ENCODE measurements around the gene PHOSPHO1. TPM values are rescaled to one million over a fixed set of nuclear protein-coding genes. Genes with fewer than 3 reads are reported as not detected.

PHOSPHO1 gene
- total RNA-seq, 2 experiments from 2014 or later = not detected

- Histone ChIP-seq H3K9me2 (ENCODE audit: insufficient read depth, low read length) (no peaks in the 10 kb centered on the region), H3K79me2 (ENCODE audit: insufficient read depth, low read depth, low read length) (no peaks in the 10 kb centered on the region), H3K36me3 (ENCODE audit: insufficient read depth, low read length) (no peaks in the 10 kb centered on the region), H2AFZ (ENCODE audit: low read length) (no peak overlapping the region), H3K4me1 (ENCODE audit: insufficient read depth, low read length, poor library complexity, severe bottlenecking) (no peaks in the 10 kb centered on the region), H3K4me2 (ENCODE audit: low read length) (no peak overlapping the region), H3K27ac (ENCODE audit: low read depth, low read length, poor library complexity, severe bottlenecking) (no peak overlapping the region), H3K4me3 (ENCODE audit: low read depth, low read length, poor library complexity, severe bottlenecking) (no peak overlapping the region), H4K20me1 (ENCODE audit: insufficient read depth, low read length) (no peaks in the 10 kb centered on the region), H3K9me3 (ENCODE audit: low read length) (no peaks in the 10 kb centered on the region)
- no peak for DNase-seq (ENCODE audit: low spot score)
- BruUV-seq (replicated peaks) = no TSS peak
- POLR2A ChIA-PET = no interaction called here
- no peak for TF ChIP-seq EZH2phosphoT487 (IDR thresholded peaks at IDR 0.05; ENCODE audit: borderline replicate concordance, low read depth, low read length)
- no peak for TF ChIP-seq CTCF (conservative IDR thresholded peaks at IDR 0.05; ENCODE audit: low read length)
- intact Hi-C loops (cut with micrococcal nuclease; ENCODE audit: unreplicated experiment) = no loop called here
- CTCF ChIA-PET (ENCODE audit: unreplicated experiment) = no interaction called here
Observed at GRCh38 chr17:49252148-49252695, 21.6 kb upstream of the PHOSPHO1 start.

- Histone ChIP-seq H3K27ac (ENCODE audit: low read depth, low read length, poor library complexity, severe bottlenecking) (no peak overlapping the region), H3K4me3 (ENCODE audit: low read depth, low read length, poor library complexity, severe bottlenecking) (no peak overlapping the region), H3K9me2 (ENCODE audit: insufficient read depth, low read length) (no peaks in the 10 kb centered on the region), H3K79me2 (ENCODE audit: insufficient read depth, low read depth, low read length) (no peaks in the 10 kb centered on the region), H3K4me1 (ENCODE audit: insufficient read depth, low read length, poor library complexity, severe bottlenecking) (no peaks in the 10 kb centered on the region), H3K4me2 (ENCODE audit: low read length) (no peak overlapping the region), H4K20me1 (ENCODE audit: insufficient read depth, low read length) (no peaks in the 10 kb centered on the region), H3K36me3 (ENCODE audit: insufficient read depth, low read length) (no peaks in the 10 kb centered on the region), H2AFZ (ENCODE audit: low read length) (no peak overlapping the region), H3K9me3 (ENCODE audit: low read length) (no peaks in the 10 kb centered on the region)
- intact Hi-C loops (cut with micrococcal nuclease; ENCODE audit: unreplicated experiment) = no loop called here
- ChIA-PET CTCF (ENCODE audit: unreplicated experiment) (no interaction called here), POLR2A (no interaction called here)
- TF ChIP-seq CTCF (conservative IDR thresholded peaks at IDR 0.05; ENCODE audit: low read length) = no peak
- no peak for TF ChIP-seq EZH2phosphoT487 (IDR thresholded peaks at IDR 0.05; ENCODE audit: borderline replicate concordance, low read depth, low read length)
- DNase-seq (ENCODE audit: low spot score) = no peak
- no TSS peak for BruUV-seq (replicated peaks)
Observed at GRCh38 chr17:49249890-49250522, 19.4 kb upstream of the PHOSPHO1 start.

- TF ChIP-seq CTCF (conservative IDR thresholded peaks at IDR 0.05; ENCODE audit: low read length) = no peak
- TF ChIP-seq EZH2phosphoT487 (IDR thresholded peaks at IDR 0.05; ENCODE audit: borderline replicate concordance, low read depth, low read length) = no peak
- Histone ChIP-seq H3K4me2 (ENCODE audit: low read length) (no peak overlapping the region), H3K9me3 (ENCODE audit: low read length) (no peaks in the 10 kb centered on the region), H3K27ac (ENCODE audit: low read depth, low read length, poor library complexity, severe bottlenecking) (no peak overlapping the region), H3K4me1 (ENCODE audit: insufficient read depth, low read length, poor library complexity, severe bottlenecking) (no peaks in the 10 kb centered on the region), H3K36me3 (ENCODE audit: insufficient read depth, low read length) (no peaks in the 10 kb centered on the region), H2AFZ (ENCODE audit: low read length) (no peak overlapping the region), H3K4me3 (ENCODE audit: low read depth, low read length, poor library complexity, severe bottlenecking) (no peak overlapping the region), H3K79me2 (ENCODE audit: insufficient read depth, low read depth, low read length) (no peaks in the 10 kb centered on the region), H4K20me1 (ENCODE audit: insufficient read depth, low read length) (no peaks in the 10 kb centered on the region), H3K9me2 (ENCODE audit: insufficient read depth, low read length) (no peaks in the 10 kb centered on the region)
- intact Hi-C loops (cut with micrococcal nuclease; ENCODE audit: unreplicated experiment) = no loop called here
- ChIA-PET POLR2A (no interaction called here), CTCF (ENCODE audit: unreplicated experiment) (no interaction called here)
- no peak for DNase-seq (ENCODE audit: low spot score)
- no TSS peak for BruUV-seq (replicated peaks)
Observed at GRCh38 chr17:49249292-49249794, 18.8 kb upstream of the PHOSPHO1 start.
